MCF 10A (cell line): ENCODE results near the gene PTGES3. TPM values are rescaled to one million over a fixed set of nuclear protein-coding genes. Genes with fewer than 3 reads are reported as not detected.

Experiments
- BruUV-seq: library from RNA; stranded (reverse); fragments of 400-500 nt; replicated peaks from 2 replicates; lab custom pipeline; 2021; lab: Mats Ljungman, UMichigan
- CTCF ChIA-PET: fragments of 300-600 bp; sonication (Branson Sonifier 250); formaldehyde crosslinking; extraction: SDS; loops from one replicate; lab custom pipeline; 2021; ENCODE audit warnings: antibody characterized with exemption, inconsistent platforms; lab: Yijun Ruan, JAX
- POLR2A ChIA-PET: fragments of 300-600, 350-650 bp; sonication (Branson Sonifier 250); formaldehyde crosslinking; extraction: SDS; loops from one replicate; lab custom pipeline; 2020; ENCODE audit warnings: antibody characterized with exemption, inconsistent platforms; lab: Yijun Ruan, JAX
- DNase-seq: peaks from one replicate; pipeline ENCODE4 v3.0.0-alpha.2; 2018; ENCODE audit not compliant: unreplicated experiment
- H3K27ac Mint-ChIP-seq: one replicate; pipeline ENCODE4 v1.8.0; 2022; ENCODE audit warnings: mild to moderate bottlenecking, low read depth, mixed read lengths; ENCODE audit not compliant: unreplicated experiment
- H3K27me3 Mint-ChIP-seq: one replicate; pipeline ENCODE4 v1.8.0; 2022; ENCODE audit warnings: mixed read lengths; ENCODE audit not compliant: insufficient read depth, unreplicated experiment
- H3K36me3 Mint-ChIP-seq: one replicate; pipeline ENCODE4 v1.8.0; 2022; ENCODE audit warnings: mild to moderate bottlenecking, moderate library complexity, mixed read lengths; ENCODE audit not compliant: insufficient read depth, unreplicated experiment
- H3K4me1 Mint-ChIP-seq: one replicate; pipeline ENCODE4 v1.8.0; 2022; ENCODE audit warnings: mixed read lengths; ENCODE audit not compliant: insufficient read depth, unreplicated experiment
- H3K4me3 Mint-ChIP-seq: one replicate; pipeline ENCODE4 v1.8.0; 2022; ENCODE audit warnings: mild to moderate bottlenecking, moderate library complexity, mixed read lengths; ENCODE audit not compliant: unreplicated experiment
- H3K9me3 Mint-ChIP-seq: one replicate; pipeline ENCODE4 v1.8.0; 2022; ENCODE audit warnings: mixed read lengths; ENCODE audit not compliant: unreplicated experiment
- intact Hi-C: fragments of 100-400 bp; cut with micrococcal nuclease; formaldehyde crosslinking; loops from 2 replicates; pipeline ENCODE4 v1.14.1; 2022
- total RNA-seq: library from RNA; stranded (reverse); gene quantifications from 2 replicates; pipeline ENCODE4 v1.2.3, GENCODE V29; 2022
- TF ChIP-seq, protein P1 (sequence below): fragments of 200-600 bp; IDR thresholded peaks from one replicate; pipeline ENCODE4 v1.8.0; 2022; ENCODE audit warnings: antibody characterized with exemption, mild to moderate bottlenecking; ENCODE audit not compliant: unreplicated experiment

PTGES3 gene
- total RNA-seq, 1 experiment from 2014 or later = 228 TPM

DNA sequence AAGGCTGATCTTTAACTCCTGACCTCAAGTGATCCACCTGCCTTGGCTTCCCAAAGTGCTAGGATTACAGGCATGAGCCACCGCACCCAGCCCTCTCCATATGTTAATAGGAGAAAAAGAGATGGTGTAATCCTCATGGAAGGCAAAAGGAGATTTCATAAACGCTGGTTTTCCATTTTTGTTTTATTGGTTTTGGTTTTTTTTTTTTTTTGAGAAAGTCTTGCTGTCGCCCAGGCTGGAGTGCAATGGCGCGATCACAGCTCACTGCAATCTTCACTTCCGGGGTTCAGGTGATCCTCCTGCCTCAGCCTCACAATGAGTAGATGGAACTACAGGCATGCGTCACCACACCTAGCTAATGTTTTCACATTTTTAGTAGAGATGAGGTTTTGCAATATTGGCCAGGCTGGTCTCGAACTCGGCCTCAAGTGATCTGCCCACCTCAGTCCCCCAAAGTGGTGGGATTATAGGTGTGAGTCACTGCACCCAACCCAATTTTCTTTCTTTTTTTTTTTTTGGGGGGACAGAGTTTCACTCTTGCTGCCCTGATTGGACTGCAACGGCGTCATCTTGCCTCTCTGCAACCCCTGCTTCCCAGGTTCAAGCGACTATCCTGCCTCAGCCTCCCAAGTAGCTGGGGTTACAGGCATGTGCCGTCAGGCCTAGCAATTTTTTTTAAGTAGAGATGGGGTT lies 8.1 kb downstream of the PTGES3 start:
- H3K27ac Mint-ChIP-seq = no peak overlapping the region
- H3K27me3 Mint-ChIP-seq = no peaks in the 10 kb centered on the region
- H3K36me3 Mint-ChIP-seq = peaks cover 72% of the 10 kb centered on the region
- ChIA-PET CTCF (interaction anchor here (0.7 to 1.1 kb wide), 3 partner anchors 14 to 445 kb away, joined by 3 to 8 read pairs (median 4); no protein-coding TSS in a partner anchor), POLR2A (interaction anchor here (0.6 to 1.5 kb wide), 5 partner anchors 13 to 158 kb away, joined by 3 to 4 read pairs (median 3); partner anchors contain the start of gene ATP5F1B)
- intact Hi-C loops = no loop called here
- TF ChIP-seq, protein P1, sequence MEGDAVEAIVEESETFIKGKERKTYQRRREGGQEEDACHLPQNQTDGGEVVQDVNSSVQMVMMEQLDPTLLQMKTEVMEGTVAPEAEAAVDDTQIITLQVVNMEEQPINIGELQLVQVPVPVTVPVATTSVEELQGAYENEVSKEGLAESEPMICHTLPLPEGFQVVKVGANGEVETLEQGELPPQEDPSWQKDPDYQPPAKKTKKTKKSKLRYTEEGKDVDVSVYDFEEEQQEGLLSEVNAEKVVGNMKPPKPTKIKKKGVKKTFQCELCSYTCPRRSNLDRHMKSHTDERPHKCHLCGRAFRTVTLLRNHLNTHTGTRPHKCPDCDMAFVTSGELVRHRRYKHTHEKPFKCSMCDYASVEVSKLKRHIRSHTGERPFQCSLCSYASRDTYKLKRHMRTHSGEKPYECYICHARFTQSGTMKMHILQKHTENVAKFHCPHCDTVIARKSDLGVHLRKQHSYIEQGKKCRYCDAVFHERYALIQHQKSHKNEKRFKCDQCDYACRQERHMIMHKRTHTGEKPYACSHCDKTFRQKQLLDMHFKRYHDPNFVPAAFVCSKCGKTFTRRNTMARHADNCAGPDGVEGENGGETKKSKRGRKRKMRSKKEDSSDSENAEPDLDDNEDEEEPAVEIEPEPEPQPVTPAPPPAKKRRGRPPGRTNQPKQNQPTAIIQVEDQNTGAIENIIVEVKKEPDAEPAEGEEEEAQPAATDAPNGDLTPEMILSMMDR = no peak
- H3K9me3 Mint-ChIP-seq = no peaks in the 10 kb centered on the region
- H3K4me1 Mint-ChIP-seq = peaks cover 10% of the 10 kb centered on the region
- no peak overlapping the region for H3K4me3 Mint-ChIP-seq
- no TSS peak for BruUV-seq
- DNase-seq = no peak

DNA sequence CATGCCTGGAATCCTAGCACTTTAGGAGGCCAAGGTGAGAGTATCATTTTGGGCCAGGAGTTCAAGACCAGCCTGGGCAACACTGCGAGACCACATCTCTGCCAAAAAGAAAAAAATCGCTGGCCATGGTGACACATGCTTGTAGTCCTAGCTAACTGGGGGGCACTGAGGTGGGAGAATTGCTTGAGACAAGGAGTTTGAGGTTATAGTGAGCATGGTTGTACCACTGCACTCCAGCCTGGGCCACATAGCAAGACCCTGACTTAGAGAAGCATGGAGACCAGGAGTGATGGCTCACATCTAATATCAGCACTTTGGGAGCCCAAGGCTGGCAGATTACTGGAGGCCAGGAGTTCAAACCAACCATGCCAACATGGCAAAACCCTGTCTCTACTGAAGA lies 9.2 kb downstream of the PTGES3 start:
- Mint-ChIP-seq H3K27ac (no peak overlapping the region), H3K36me3 (peaks cover 68% of the 10 kb centered on the region), H3K4me1 (peaks cover 6% of the 10 kb centered on the region), H3K27me3 (no peaks in the 10 kb centered on the region), H3K4me3 (no peak overlapping the region), H3K9me3 (no peaks in the 10 kb centered on the region)
- POLR2A ChIA-PET = interaction anchor here (1.5 to 1.9 kb wide), 2 partner anchors 9 to 33 kb away, joined by 3 to 11 read pairs; partner anchors contain the start of genes ATP5F1B and PTGES3
- no TSS peak for BruUV-seq
- no peak for DNase-seq
- intact Hi-C loops = no loop called here
- TF ChIP-seq, protein P1 = no peak
- CTCF ChIA-PET = no interaction called here

DNA sequence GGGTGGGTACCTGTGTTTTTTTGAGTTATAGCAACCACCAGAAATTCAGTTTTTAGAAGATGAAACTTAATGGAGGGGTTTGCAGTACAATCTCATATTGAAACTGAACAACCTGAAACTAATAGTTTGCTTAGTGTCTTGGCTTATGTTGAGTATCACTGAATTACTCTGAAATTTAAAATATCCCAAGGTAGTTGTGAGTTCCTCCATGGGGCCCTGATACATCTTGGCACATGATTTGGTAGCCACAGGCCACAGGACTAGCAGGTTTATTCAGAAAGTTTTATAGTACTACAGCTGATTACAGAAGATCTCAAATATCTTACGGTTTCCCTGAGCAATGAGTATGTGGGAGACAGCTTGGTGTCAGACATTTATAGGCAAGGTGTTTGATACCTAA lies 10.4 kb downstream of the PTGES3 start:
- BruUV-seq = no TSS peak
- Mint-ChIP-seq H3K27me3 (no peaks in the 10 kb centered on the region), H3K27ac (no peak overlapping the region), H3K4me3 (no peak overlapping the region), H3K4me1 (peaks cover 6% of the 10 kb centered on the region), H3K9me3 (no peaks in the 10 kb centered on the region), H3K36me3 (peaks cover 63% of the 10 kb centered on the region)
- CTCF ChIA-PET = interaction anchor here (1.1 kb wide), 1 partner anchor 15 kb away, joined by 3 read pairs; no protein-coding TSS in a partner anchor
- POLR2A ChIA-PET = interaction anchor here (0.5 to 1.9 kb wide), 6 partner anchors 10 to 411 kb away, joined by 3 to 11 read pairs (median 4); partner anchors contain the start of genes COQ10A and PTGES3
- TF ChIP-seq, protein P1 = no peak
- intact Hi-C loops = no loop called here
- no peak for DNase-seq

DNA sequence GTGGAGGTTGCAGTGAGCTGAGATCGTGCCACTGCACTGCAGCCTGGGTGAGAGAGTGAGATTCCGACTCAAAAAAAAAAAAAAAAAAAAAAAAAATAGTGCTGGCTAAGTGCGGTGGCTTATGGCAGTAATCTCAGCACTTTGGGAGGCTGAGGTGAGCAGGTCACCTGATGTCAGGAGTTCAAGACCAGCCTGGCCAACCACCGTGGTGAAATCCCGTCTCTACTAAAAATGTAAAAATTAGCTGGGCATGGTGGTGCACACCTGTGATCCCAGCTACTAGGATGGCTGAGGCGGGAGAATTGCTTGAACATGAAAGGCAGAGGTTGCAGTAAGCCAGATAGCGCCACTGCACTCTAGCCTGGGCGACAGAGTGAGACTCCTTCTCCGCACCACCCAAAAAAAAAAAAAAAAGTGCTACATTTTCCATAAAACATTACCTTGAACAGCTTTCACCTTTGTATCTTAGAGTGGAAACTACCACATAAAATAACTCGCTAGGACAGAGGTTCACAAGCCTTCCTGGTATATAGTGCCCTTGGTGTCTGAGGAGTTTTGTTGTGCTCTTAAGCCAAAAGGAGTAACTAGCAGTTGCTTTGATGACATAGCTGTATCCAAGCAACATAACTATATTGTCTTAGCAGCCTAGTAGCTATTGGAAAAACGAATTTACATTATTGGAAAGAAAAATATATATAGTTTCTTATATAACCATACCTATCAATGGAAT lies 11.1 kb downstream of the PTGES3 start:
- peaks cover 3% of the 10 kb centered on the region for H3K4me1 Mint-ChIP-seq
- no peak overlapping the region for H3K4me3 Mint-ChIP-seq
- H3K9me3 Mint-ChIP-seq = no peaks in the 10 kb centered on the region
- ChIA-PET CTCF (no interaction called here), POLR2A (interaction anchor here (0.5 to 1.9 kb wide), 6 partner anchors 9 to 410 kb away, joined by 3 to 11 read pairs (median 4); partner anchors contain the start of genes COQ10A and PTGES3)
- TF ChIP-seq, protein P1 = no peak
- no peak overlapping the region for H3K27ac Mint-ChIP-seq
- peaks cover 63% of the 10 kb centered on the region for H3K36me3 Mint-ChIP-seq
- BruUV-seq = no TSS peak
- DNase-seq = no peak
- no peaks in the 10 kb centered on the region for H3K27me3 Mint-ChIP-seq
- intact Hi-C loops = no loop called here
